ENCODE measurements around the gene YPEL4.

The YPEL4 gene

DNA sequence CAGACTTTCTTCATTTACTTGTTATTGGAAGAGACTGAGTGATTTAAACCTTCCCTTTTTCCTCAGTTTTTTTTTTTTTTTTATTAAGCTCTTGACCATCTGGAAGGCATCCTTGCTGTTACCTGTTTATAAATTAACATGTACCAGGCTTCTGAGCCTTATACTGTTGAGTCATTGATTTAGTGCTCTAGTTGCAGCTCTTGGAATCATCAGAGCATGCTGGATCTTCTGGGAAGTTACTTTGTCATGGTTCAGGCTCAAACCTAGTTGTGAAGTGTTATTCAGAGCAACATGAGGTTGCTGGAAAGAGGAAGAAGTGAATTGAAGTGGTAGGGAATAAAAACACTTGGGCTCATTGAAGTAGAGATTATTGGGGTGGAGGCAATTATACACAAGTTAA lies 24.5 kb upstream of the YPEL4 start:
- TF ChIP-seq, protein P1, sequence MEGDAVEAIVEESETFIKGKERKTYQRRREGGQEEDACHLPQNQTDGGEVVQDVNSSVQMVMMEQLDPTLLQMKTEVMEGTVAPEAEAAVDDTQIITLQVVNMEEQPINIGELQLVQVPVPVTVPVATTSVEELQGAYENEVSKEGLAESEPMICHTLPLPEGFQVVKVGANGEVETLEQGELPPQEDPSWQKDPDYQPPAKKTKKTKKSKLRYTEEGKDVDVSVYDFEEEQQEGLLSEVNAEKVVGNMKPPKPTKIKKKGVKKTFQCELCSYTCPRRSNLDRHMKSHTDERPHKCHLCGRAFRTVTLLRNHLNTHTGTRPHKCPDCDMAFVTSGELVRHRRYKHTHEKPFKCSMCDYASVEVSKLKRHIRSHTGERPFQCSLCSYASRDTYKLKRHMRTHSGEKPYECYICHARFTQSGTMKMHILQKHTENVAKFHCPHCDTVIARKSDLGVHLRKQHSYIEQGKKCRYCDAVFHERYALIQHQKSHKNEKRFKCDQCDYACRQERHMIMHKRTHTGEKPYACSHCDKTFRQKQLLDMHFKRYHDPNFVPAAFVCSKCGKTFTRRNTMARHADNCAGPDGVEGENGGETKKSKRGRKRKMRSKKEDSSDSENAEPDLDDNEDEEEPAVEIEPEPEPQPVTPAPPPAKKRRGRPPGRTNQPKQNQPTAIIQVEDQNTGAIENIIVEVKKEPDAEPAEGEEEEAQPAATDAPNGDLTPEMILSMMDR (IDR thresholded peaks at IDR 0.05; ENCODE audit: low read depth, low read length), result no peak
- no peak for DNase-seq (ENCODE audit: extremely low read depth, low read depth)

DNA sequence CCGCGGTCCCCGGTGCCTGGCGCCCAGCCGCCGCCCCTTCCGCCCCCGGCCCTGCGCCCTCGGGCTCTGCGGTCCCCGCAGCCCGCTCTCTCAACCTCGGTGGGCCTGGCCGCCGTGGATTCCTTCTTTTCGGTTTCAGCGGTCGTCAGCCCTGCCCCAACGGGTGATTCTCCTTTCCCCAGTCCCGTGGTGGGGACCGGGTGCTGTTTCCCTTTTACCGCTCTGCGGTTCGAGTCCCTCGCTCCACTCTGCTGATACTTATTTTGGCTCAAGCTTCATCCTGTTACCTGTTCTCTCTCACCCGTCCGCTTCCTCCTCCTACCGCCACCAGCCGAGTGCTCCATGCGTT lies 18.7 kb upstream of the YPEL4 start:
- TF ChIP-seq, protein P1 (IDR thresholded peaks at IDR 0.05; ENCODE audit: low read depth, low read length), result no peak
- DNase-seq (ENCODE audit: extremely low read depth, low read depth), result no peak

DNA sequence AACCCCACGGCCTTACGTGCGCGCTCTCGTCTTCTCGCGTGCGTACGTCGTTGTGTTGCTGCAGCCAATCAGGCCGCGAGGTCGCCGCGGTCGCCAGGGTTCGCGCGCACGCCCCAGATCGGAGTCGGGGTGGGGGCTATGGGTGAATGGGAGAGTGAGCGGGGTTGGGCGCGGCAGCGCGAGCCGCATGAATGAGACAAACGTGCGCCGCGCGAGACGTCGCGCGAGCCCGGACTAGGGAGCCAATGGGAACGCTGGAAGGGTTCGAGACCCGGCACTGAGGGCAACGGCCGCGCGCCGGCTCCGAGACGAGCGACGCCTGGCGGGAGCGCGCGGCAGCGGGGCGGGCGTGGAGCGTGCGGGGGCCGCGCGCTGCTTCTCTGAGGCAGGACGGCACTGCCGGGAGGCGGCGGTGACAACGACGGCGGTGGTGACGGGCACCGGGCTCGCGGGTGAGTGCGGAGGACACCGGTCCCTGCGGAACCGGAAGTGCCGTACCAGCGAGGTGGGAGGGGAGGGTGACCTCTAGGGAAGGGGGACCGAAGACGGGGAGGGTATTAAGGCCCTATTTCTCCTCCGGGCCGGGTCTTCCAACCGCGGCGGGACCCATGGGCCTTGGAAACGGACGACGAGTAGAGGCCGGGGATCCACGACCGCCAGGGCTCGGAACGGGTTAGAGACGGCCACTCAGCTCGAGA lies 18.2 kb upstream of the YPEL4 start, which contains the start of gene ZDHHC5:
TSS of gene ZDHHC5 (plus strand) at position 379 of the 698 bp plus-strand sequence. CDS start 4,977 bp downstream, outside the sequence.
- peak; percentile 100 for DNase-seq (ENCODE audit: extremely low read depth, low read depth)
- TF ChIP-seq, protein P1 (IDR thresholded peaks at IDR 0.05; ENCODE audit: low read depth, low read length), result peak; percentile 10

DNA sequence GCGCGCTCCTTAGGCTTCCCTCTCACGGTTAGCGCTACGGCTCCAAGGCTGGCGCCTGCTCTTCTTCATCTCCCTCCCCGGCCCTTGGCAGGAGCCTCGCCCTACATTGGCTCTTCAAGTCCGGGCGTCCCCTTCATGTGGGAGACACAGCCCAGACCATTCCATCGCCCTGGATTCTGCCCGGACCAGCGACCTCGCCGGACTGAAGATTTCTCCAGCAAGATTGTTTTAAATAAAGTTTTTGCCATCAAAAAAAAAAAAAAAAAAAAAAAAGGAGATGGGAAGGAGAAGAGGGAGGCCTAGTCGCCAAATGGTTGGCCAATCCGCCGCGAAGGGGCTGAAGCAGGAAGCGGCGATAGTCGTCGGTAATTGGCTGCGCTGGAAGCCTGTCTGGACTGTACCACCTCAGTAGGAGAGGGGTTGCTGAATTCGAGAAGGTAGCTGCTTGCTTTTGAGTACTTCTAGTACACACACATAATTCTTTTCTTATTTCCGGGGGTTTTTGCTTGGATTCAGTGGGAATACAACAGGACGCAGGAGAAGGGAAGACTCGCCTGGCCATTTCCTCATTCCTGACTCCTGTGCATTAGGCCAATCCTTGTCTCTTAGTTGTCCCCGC lies 17.5 kb upstream of the YPEL4 start:
- peak; percentile 99 for DNase-seq (ENCODE audit: extremely low read depth, low read depth)
- TF ChIP-seq, protein P1 (IDR thresholded peaks at IDR 0.05; ENCODE audit: low read depth, low read length), result no peak

DNA sequence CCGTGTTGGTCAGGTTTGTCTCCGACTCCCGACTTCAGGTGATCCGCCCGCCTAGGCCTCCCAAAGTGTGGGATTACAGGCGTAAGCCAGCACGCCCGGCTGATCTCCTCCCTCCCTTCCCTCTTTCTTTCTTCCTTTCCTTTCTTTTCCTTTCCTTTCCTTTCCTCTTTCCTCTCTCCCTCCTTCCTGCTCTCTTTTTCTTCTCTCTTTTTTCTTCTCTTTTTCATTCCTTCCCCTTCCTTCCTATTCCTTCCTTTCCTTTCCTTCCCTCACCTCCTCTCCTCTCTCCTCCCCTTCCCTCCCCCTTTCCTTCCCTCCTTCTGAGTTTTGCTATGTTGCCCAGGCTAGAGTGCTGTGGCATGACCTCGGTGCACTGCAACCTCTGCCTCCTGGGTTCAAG lies 14.3 kb upstream of the YPEL4 start:
- no peak for DNase-seq (ENCODE audit: extremely low read depth, low read depth)
- TF ChIP-seq, protein P1 (IDR thresholded peaks at IDR 0.05; ENCODE audit: low read depth, low read length), result no peak

DNA sequence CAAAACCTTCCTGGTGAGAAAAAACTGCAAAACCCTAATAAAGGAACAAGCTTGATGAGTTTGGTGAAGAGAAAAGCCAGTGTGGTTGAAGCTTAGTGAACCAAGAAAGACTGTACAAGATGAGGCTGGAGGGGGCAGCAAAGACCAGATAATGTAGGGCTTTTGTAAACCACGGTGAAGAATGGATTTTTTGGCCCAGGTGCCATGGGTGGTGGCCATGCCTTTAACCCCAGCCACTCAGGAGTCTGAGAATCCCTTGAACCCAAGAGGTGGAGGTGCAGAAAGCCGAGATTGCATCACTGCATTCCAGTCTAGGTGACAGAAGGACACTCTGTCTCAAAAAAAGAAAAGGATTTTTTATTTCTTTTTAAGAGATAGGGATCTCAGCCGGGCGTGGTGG lies 13.2 kb upstream of the YPEL4 start:
- DNase-seq (ENCODE audit: extremely low read depth, low read depth), result no peak
- TF ChIP-seq, protein P1 (IDR thresholded peaks at IDR 0.05; ENCODE audit: low read depth, low read length), result no peak

DNA sequence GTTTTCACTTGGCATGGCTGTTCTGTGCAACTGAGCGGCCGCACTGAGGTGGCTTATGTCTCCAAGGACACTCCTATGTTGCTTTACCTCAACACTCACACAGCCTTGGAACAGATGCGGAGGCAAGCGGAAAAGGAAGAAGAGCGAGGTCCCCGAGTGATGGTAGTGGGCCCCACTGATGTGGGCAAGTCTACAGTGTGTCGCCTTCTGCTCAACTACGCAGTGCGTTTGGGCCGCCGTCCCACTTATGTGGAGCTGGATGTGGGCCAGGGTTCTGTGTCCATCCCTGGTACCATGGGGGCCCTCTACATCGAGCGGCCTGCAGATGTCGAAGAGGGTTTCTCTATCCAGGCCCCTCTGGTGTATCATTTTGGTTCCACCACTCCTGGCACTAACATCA lies 10.0 kb upstream of the YPEL4 start:
- TF ChIP-seq, protein P1 (IDR thresholded peaks at IDR 0.05; ENCODE audit: low read depth, low read length), result no peak
- no peak for DNase-seq (ENCODE audit: extremely low read depth, low read depth)
